Fibroblast of mammary gland (primary cell): ENCODE data around the gene TBC1D22A.

Source experiments
- DNase-seq: peaks from one replicate; pipeline ENCODE4 v3.0.0-alpha.2; 2010; ENCODE audit warnings: low read depth
- H3K4me3 ChIP-seq: 2 replicates; pipeline ENCODE4 v1.5.1; 2011; ENCODE audit warnings: low read depth, mild to moderate bottlenecking, low read length, moderate library complexity; ENCODE audit not compliant: control insufficient read depth
- TF ChIP-seq, protein P1 (sequence below): conservative IDR thresholded peaks from 2 replicates; pipeline ENCODE4 v1.5.1; 2011; ENCODE audit warnings: low read depth, low read length, inconsistent platforms; ENCODE audit not compliant: control insufficient read depth, insufficient read depth

Gene TBC1D22A

GRCh38 chr22:46997311-46997970, 235.0 kb downstream of the TBC1D22A start:
- H3K4me3 ChIP-seq = no peak overlapping the region
- TF ChIP-seq, protein P1, sequence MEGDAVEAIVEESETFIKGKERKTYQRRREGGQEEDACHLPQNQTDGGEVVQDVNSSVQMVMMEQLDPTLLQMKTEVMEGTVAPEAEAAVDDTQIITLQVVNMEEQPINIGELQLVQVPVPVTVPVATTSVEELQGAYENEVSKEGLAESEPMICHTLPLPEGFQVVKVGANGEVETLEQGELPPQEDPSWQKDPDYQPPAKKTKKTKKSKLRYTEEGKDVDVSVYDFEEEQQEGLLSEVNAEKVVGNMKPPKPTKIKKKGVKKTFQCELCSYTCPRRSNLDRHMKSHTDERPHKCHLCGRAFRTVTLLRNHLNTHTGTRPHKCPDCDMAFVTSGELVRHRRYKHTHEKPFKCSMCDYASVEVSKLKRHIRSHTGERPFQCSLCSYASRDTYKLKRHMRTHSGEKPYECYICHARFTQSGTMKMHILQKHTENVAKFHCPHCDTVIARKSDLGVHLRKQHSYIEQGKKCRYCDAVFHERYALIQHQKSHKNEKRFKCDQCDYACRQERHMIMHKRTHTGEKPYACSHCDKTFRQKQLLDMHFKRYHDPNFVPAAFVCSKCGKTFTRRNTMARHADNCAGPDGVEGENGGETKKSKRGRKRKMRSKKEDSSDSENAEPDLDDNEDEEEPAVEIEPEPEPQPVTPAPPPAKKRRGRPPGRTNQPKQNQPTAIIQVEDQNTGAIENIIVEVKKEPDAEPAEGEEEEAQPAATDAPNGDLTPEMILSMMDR = no peak
- no peak for DNase-seq

- TF ChIP-seq, protein P1 = no peak
- no peak for DNase-seq
- H3K4me3 ChIP-seq = no peak overlapping the region
These were observed 235.9 kb downstream of the TBC1D22A start for GRCh38 chr22:46998331-46998730.

GRCh38 chr22:47000256-47000655, 237.8 kb downstream of the TBC1D22A start:
- TF ChIP-seq, protein P1 = no peak
- no peak overlapping the region for H3K4me3 ChIP-seq

GRCh38 chr22:47000888-47001287, 238.4 kb downstream of the TBC1D22A start:
- TF ChIP-seq, protein P1 = no peak
- DNase-seq = no peak
- H3K4me3 ChIP-seq = no peak overlapping the region

More at GRCh38 chr22:47000256-47000655, 237.8 kb downstream of the TBC1D22A start:
- no peak for DNase-seq

DNA sequence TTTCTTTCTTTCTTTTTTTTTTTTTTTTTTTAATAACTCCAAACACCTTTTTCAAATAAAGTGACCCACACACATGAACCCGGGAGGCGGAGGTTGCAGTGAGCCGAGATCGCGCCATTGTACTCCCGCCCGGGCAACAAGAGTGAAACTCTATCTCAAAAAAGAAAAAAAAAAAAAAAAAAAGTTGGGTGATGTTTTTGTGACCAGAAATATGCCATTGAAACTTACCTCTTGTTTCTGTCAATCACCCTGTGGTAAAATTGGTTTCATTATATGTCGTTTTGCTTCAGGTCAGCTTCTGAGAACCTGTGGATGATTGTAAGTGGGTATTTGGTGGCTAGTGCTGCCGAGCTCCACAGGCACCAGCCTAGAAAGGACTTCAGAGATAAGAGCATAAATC, 238.8 kb downstream of the TBC1D22A start:
- H3K4me3 ChIP-seq = no peak overlapping the region
- DNase-seq = no peak
- TF ChIP-seq, protein P1 = no peak

- TF ChIP-seq, protein P1 = no peak
- no peak overlapping the region for H3K4me3 ChIP-seq
- no peak for DNase-seq
These were observed 240.2 kb downstream of the TBC1D22A start for GRCh38 chr22:47002692-47003091.
